Measurements from ENCODE around the gene PROS1. TPM values are rescaled to one million over a fixed set of nuclear protein-coding genes. Genes with fewer than 3 reads are reported as not detected.

Gene PROS1
- total and polyA plus RNA-seq, 2 of the 8 experiments (the other 6 are each of a cell fraction or from before 2014, with no cell fraction given) = 0.65 to 2.5 TPM

DNA sequence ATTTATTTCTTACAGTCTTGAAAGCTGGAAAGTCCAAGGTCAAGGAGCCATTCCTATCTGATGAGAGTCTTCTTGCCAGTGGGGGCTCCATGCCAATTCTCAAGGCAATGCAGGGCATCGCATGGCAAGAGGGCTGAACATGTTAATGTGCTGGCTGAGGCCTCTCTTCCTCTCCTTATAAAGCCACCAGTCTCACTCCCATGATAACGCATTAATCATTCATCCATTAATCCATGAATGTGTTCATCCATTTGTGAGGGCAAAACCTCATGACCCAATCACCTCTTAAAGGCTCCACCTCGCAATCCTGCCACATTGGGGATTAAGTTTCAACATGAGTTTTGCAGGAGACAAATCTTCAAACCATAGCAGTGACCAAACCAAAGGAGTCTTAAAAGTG lies 118.3 kb downstream of the PROS1 start:
- WGBS, 2 experiments (ENCODE audit: extremely low coverage in 1 of 2, insufficient coverage in 1 of 2, insufficient read length in 1 of 2, insufficient replicate concordance in 2 of 2, low coverage in 1 of 2, low lambda C conversion rate in 2 of 2, missing lambda C conversion rate in 1 of 2) = 87% methylated on average over 3 of the region's 3 CpGs; no CpG with 5 or more reads in 1 of the 2 experiments
- peaks cover 53 to 75% of the 10 kb centered on the region in 2 experiments for H3K9me3 ChIP-seq (ENCODE audit: insufficient read depth in 2 of 2, low read depth in 1 of 2, low read length in 1 of 2)
- FAIRE-seq (no peak), DNase-seq (ENCODE audit: low read depth in 1 of 2, low spot score in 2 of 2) (no peak)
- 0 out of 8 replicates have a peak, but pooled peaks cover 0 to 4% (median 0%) of the 10 kb centered on the region in 4 experiments for H3K36me3 ChIP-seq (ENCODE audit: control insufficient read depth in 2 of 4, insufficient read depth in 4 of 4, low read length in 3 of 4)
- no peak overlapping the region for H3K4me3 ChIP-seq (ENCODE audit: extremely low read depth in 1 of 4, insufficient read depth in 2 of 4, low read depth in 3 of 4, low read length in 4 of 4)
- no peaks in the 10 kb centered on the region for H3K79me2 ChIP-seq (ENCODE audit: control insufficient read depth in 1 of 2, insufficient read depth in 2 of 2, low read length in 2 of 2)
- ChIA-PET POLR2A (ENCODE audit: partially characterized antibody) (no interaction called here), CTCF (ENCODE audit: partially characterized antibody) (no interaction called here)
- H2BK15ac ChIP-seq (ENCODE audit: low read length) = no peak overlapping the region
- no peak overlapping the region for H2BK5ac ChIP-seq (ENCODE audit: low read depth, low read length)
- no peak overlapping the region for H3K14ac ChIP-seq (ENCODE audit: insufficient read length)
- H4K91ac ChIP-seq (replicated peaks; ENCODE audit: insufficient read length, low read length) = no peak overlapping the region
- no peaks in the 10 kb centered on the region for H3K27me3 ChIP-seq (replicated peaks in 1 of 4; ENCODE audit: control insufficient read depth in 3 of 4, extremely low read depth in 1 of 4, insufficient read depth in 3 of 4, low read length in 3 of 4)
- H2BK20ac ChIP-seq (ENCODE audit: low read length) = no peak overlapping the region
- no peak overlapping the region for H2BK120ac ChIP-seq (replicated peaks; ENCODE audit: low read depth, low read length)
- no peak overlapping the region for H3K23ac ChIP-seq (ENCODE audit: insufficient read length)
- H3K23me2 ChIP-seq (ENCODE audit: low read depth, low read length) = no peaks in the 10 kb centered on the region
- H4K5ac ChIP-seq (ENCODE audit: insufficient read length, low read depth, low read length) = no peak overlapping the region
- H4K8ac ChIP-seq (ENCODE audit: extremely low read depth, insufficient read depth, low read length) = no peak overlapping the region
- H3K9ac ChIP-seq (replicated peaks in 1 of 4; ENCODE audit: extremely low read depth in 1 of 4, low read depth in 3 of 4, low read length in 3 of 4) = no peak overlapping the region
- no peak overlapping the region for H3K4me2 ChIP-seq (ENCODE audit: insufficient read depth in 1 of 2, low read depth in 2 of 2, low read length in 2 of 2)
- H3K56ac ChIP-seq (replicated peaks; ENCODE audit: insufficient read length, low read depth, low read length) = no peak overlapping the region
- H2AFZ ChIP-seq (ENCODE audit: low read length) = no peak overlapping the region
- H3K4me1 ChIP-seq (replicated peaks in 1 of 4; ENCODE audit: control insufficient read depth in 3 of 4, insufficient read depth in 4 of 4, low read length in 3 of 4) = no peaks in the 10 kb centered on the region
- H3K27ac ChIP-seq (ENCODE audit: low read depth, low read length) = no peak overlapping the region
- no peaks in the 10 kb centered on the region for H3K79me1 ChIP-seq (ENCODE audit: low read depth, low read length)
- H4K20me1 ChIP-seq (replicated peaks in 1 of 2; ENCODE audit: control insufficient read depth in 1 of 2, insufficient read depth in 2 of 2, low read length in 2 of 2) = no peaks in the 10 kb centered on the region
- H2AK5ac ChIP-seq (ENCODE audit: low read depth, low read length) = no peak overlapping the region
- H2BK12ac ChIP-seq (ENCODE audit: low read depth, low read length) = no peak overlapping the region
- H3K18ac ChIP-seq (ENCODE audit: extremely low read depth, low read length) = no peak overlapping the region
- no peak for TF ChIP-seq CTBP2 (IDR thresholded peaks at IDR 0.05; ENCODE audit: borderline replicate concordance, insufficient read depth, insufficient read length, low read length)
- no peak for TF ChIP-seq SIRT6 (IDR thresholded peaks at IDR 0.05; ENCODE audit: low read length)
- no peak for TF ChIP-seq RNF2 (IDR thresholded peaks at IDR 0.05; ENCODE audit: borderline replicate concordance, low read depth, low read length, missing control alignments, poor library complexity, severe bottlenecking)
- TF ChIP-seq KDM1A (IDR thresholded peaks at IDR 0.05; ENCODE audit: borderline replicate concordance, low read length) = no peak
- TF ChIP-seq TCF12 (IDR thresholded peaks at IDR 0.05; ENCODE audit: low read depth, low read length) = no peak
- no peak for TF ChIP-seq KDM5A (IDR thresholded peaks at IDR 0.05; ENCODE audit: low read length)
- no peak for TF ChIP-seq SIN3A (conservative IDR thresholded peaks at IDR 0.05 in 1 of 2, IDR thresholded peaks at IDR 0.05 in 1 of 2; ENCODE audit: low read depth in 1 of 2, low read length in 2 of 2)
- H3K4ac ChIP-seq (replicated peaks; ENCODE audit: insufficient read length, low read depth, low read length) = no peak overlapping the region
